Mesangial cell (primary cell): ENCODE results near the gene DIO3. TPM values are rescaled to one million over a fixed set of nuclear protein-coding genes. Genes with fewer than 3 reads are reported as not detected.

Experiments used
- total RNA-seq: library from RNA; depleted of rRNA; stranded (reverse); fragments of >200 nt; gene quantifications from 2 replicates; pipeline ENCODE4 v1.2.3, GENCODE V29; 2015

The DIO3 gene
- total RNA-seq = not detected in 2 replicates

DNA sequence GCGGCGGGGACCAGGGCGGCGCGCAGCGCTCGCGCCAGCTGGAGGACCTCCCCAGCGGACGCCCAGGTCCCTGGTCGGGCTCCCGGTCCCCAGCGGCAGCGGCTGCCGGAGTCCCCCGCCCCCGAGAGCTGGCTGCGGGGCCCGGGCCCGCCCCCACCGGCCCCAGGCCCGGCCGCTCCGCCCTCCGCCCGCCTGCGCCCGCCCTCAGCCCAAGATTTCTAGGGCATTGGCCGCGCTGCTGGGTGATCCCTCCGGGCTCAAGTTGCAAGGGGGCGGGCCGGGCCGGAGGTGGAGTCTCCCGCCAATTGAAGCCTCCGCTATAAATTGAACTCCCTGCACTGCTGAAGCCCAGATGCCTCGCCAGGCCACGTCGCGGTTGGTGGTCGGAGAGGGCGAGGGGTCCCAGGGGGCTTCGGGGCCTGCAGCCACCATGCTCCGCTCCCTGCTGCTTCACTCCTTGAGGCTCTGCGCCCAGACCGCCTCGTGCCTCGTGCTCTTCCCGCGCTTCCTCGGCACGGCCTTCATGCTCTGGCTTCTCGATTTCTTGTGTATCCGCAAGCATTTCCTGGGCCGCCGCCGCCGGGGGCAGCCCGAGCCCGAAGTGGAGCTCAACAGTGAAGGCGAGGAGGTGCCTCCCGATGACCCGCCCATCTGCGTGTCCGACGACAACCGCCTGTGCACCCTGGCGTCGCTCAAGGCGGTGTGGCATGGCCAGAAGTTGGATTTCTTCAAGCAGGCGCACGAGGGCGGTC lies at the start of gene DIO3:
Gene DIO3 (plus strand): TSS at position 351 of the 752 bp plus-strand sequence.

Other genes with a start within 250 kb of the DIO3 start
- gene PPP2R5C, start 200.2 kb downstream of the DIO3 start, total RNA-seq = 42.5 and 48.9 TPM in 2 replicates